ENCODE data around the gene GTPBP3. TPM values are rescaled to one million over a fixed set of nuclear protein-coding genes. Genes with fewer than 3 reads are reported as not detected.

Gene GTPBP3
- total and polyA plus RNA-seq, 2 of the 13 experiments (the other 11 are each of a cell fraction or from before 2014, with no cell fraction given): 17.5 to 30.0 TPM

DNA sequence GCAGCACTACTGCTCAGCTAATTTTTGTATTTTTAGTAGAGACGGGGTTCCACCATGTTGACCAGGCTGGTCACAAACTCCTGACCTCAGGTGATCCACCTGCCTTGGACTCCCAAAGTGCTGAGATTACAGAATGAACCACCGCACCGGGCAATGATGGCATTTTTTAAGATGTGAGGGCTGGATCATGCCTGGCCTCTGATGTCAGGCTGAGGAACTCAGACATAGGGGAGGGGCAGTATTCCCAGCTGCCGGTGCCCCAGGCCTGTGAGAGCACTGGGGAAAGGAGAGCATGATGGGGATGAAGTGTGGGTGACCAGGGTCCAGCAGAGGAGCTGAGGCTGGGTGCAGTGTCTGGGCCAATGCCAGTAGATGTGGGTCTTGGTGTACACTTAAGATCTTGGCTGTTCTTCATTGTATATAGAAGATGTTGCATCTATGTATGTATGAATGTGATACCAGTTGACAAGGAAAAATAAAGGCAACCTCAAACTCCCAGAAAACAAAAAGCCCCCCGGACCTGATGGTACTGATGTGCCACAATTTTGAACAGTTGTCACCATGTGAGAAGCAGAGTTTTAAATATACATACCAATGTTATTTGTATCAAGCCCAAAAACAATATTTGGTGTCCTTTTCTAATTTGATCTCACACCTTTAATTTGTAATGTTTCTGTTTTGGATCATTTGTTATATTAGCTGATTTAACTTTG lies 43.2 kb downstream of the GTPBP3 start:
- no peaks in the 10 kb centered on the region for H3K9me3 ChIP-seq (ENCODE audit: low read length)
- ChIA-PET CTCF (ENCODE audit: low intra/inter-chr PET ratio, low total read pairs) (no interaction called here), POLR2A (no interaction called here)
- peaks cover 0 to 8% of the 10 kb centered on the region in 2 experiments; a peak in 3 of 5 replicates for H3K27me3 ChIP-seq (ENCODE audit: control insufficient read depth in 1 of 2, insufficient read depth in 2 of 2, low read length in 2 of 2)
- TF ChIP-seq ZNF567 (CRISPR knock-in tag; IDR thresholded peaks at IDR 0.05; ENCODE audit: borderline replicate concordance) (no peak), ZMYM4 (CRISPR knock-in tag; IDR thresholded peaks at IDR 0.05) (no peak), RAD21 (CRISPR knock-in tag; IDR thresholded peaks at IDR 0.05) (no peak)
- TF ChIP-seq, protein P1, sequence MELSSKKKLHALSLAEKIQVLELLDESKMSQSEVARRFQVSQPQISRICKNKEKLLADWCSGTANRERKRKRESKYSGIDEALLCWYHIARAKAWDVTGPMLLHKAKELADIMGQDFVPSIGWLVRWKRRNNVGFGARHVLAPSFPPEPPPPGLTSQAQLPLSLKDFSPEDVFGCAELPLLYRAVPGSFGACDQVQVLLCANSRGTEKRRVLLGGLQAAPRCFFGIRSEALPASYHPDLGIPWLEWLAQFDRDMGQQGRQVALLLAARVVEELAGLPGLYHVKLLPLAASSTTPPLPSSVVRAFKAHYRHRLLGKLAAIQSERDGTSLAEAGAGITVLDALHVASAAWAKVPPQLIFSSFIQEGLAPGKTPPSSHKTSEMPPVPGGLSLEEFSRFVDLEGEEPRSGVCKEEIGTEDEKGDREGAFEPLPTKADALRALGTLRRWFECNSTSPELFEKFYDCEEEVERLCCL (CRISPR knock-in tag; IDR thresholded peaks at IDR 0.05; ENCODE audit: borderline replicate concordance): no peak
- H3K79me2 ChIP-seq (ENCODE audit: insufficient read depth, low read length): no peaks in the 10 kb centered on the region
- in situ Hi-C loops (cut with HindIII; ENCODE audit: extremely low pct_ligation_motif_present, low pct_unique_long_range_greater_than_20kb) (no loop called here), intact Hi-C loops (cut with micrococcal nuclease; ENCODE audit: unreplicated experiment) (no loop called here)
- no peak overlapping the region for H2AFZ ChIP-seq (ENCODE audit: low read length)
- no peaks in the 10 kb centered on the region for H3K36me3 ChIP-seq (replicated peaks in 1 of 2; ENCODE audit: control insufficient read depth in 1 of 2, insufficient read depth in 2 of 2, low read length in 2 of 2)
- no peak overlapping the region for H3K4me3 ChIP-seq (replicated peaks in 1 of 3; ENCODE audit: insufficient read depth in 1 of 3, low read depth in 2 of 3, low read length in 3 of 3)
- no TSS peak for BruUV-seq (replicated peaks)
- ATAC-seq (no peak), FAIRE-seq (no peak), DNase-seq (ENCODE audit: low spot score) (no peak)
- H3K4me2 ChIP-seq (ENCODE audit: low read depth, low read length): no peak overlapping the region
- peaks cover 24% of the 10 kb centered on the region for H3K4me1 ChIP-seq (ENCODE audit: insufficient read depth, low read length)
- H4K20me1 ChIP-seq (ENCODE audit: insufficient read depth, low read length): no peaks in the 10 kb centered on the region
- no peak overlapping the region for H3K27ac ChIP-seq (ENCODE audit: extremely low read length, insufficient read depth, low read length)
- WGBS (ENCODE audit: low lambda C conversion rate): 39% methylated on average over 5 of the region's 5 CpGs
- no peak overlapping the region for H3K9ac ChIP-seq (ENCODE audit: insufficient read depth, low read depth, low read length)
